Measurements from ENCODE around the gene ZNF836.

GRCh38 chr19:52190487-52191293 lies 19.3 kb upstream of the ZNF836 start:
- no peak for TF ChIP-seq CTCF (IDR thresholded peaks at IDR 0.05; ENCODE audit: extremely low read depth in 1 of 2, insufficient read depth in 1 of 2, low read depth in 1 of 2, low read length in 2 of 2)
- TF ChIP-seq POLR2AphosphoS5 (IDR thresholded peaks at IDR 0.05; ENCODE audit: insufficient read depth, low read depth, low read length) = no peak
- TF ChIP-seq POLR2A (IDR thresholded peaks at IDR 0.05; ENCODE audit: low read depth, low read length) = no peak
- no peak for TF ChIP-seq FOS (IDR thresholded peaks at IDR 0.05; ENCODE audit: borderline replicate concordance, insufficient read depth, low read length)
- TF ChIP-seq EZH2 (IDR thresholded peaks at IDR 0.05; ENCODE audit: borderline replicate concordance, low read depth, low read length, severe bottlenecking) = no peak
- TF ChIP-seq JUN (IDR thresholded peaks at IDR 0.05; ENCODE audit: borderline replicate concordance, insufficient read depth, insufficient read length, low read depth) = no peak
- no peak for TF ChIP-seq MAX (IDR thresholded peaks at IDR 0.05; ENCODE audit: insufficient read depth, insufficient read length)

Data from endothelial cell of umbilical vein (primary cell).